ENCODE data around the gene GPR158.

GPR158 gene

DNA sequence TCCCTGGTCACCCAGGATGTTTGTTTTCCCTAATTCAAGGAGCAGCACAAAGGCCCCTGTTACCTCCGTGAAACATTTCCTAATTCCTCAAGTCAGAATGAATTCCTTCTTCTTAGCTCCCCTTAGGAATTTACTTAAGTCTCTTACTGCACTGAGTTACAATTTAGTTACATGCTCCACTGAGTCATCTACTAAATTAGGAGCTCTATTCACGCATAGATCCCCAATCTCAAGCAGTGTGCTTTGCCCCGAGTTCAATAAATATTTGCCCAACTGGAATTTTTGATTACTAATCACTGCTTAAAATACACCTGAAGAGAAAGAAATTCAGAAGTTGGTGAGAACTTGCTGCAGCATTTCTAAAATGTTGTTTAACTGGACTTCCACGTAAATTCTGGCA lies 429.8 kb downstream of the GPR158 start:
- DNase-seq: no peak

DNA sequence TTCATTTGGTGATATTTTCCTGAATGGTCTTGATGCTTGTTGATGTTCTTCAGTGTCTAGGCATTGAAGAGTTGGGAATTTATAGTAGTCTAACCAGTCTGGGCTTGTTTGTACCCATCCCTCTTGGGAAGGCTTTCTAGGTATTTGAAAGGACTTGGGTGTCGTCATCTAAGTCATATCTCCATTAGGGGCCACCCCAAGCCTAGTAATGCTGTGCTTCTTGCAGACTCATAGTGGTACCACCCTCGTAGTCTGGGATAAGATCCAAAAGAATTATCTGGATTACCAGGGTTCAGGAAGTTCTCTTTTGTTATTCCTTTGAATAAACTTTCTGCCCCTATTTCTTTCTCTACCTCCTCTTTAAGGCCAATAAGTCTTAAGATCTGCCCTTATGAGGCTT lies 439.9 kb downstream of the GPR158 start:
- DNase-seq: no peak

DNA sequence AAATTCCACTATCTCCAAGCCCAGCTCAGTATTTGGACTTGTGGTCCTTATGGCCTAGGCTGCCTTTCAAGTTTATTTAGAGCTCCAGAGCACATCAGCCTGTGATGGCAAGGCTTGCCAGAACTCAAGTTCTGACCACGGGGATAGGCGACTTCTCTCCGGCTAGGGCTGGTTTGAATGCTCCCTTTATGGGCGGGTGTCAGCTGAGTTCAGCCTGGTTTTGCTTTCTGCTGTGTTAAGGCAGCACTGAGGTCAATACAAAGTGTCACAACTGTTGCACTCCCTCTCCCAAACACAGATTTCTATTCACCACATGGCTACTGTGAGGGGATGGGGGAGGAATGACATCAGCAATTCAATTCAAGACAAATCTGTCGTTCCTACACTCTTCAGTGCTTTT lies 441.1 kb downstream of the GPR158 start:
- no peak for DNase-seq

DNA sequence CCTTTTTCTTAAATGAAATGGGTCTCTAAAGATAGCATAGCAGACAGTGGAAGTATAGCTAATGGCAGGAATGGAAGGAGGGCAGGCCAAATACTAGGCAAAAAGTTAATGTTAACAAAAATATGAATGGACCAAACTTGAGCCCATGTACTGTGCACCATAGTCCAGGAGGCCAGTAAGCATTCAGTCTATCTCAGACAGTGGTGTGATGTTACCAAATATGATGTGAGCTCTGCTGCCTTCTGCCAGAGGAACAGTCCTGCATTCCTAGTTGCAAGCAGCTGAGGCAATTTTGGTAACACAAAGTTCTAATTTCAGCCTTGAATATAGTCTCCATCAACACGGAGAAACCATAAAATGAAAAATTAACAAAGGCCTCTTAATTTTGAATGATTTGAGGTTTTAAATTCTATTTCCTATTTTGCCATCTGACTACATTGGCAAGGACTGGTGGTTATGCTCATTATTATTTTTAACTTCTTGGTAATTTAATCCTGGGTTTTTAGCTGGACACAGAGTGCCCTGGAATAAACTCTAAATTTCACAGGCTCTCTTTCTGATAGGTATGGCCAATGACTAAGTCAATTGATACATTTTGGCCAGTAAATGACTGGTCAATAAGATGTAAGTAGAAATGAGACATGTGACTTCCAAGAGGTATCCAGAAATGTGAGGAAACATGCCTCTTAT lies 442.2 kb downstream of the GPR158 start:
- no peak for DNase-seq

DNA sequence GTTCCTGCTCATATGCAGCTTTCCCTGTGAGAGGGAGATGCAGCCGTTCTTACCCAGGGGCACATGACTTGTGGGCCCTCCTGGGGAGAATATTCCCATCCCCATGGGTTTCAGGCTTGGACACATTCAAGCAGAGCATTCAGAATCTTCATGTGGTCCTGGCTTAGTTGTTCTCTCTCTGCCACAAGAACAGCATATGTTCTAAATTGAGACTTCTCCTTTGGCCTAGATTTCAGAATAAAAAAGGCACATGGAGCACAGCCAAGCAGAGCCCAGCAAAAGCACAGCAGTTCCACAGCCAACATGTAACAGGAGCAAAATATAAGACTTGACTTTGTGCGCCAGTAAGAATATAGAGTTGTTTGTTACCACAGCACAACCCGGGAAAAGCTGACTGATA lies 452.8 kb downstream of the GPR158 start:
- DNase-seq: no peak

DNA sequence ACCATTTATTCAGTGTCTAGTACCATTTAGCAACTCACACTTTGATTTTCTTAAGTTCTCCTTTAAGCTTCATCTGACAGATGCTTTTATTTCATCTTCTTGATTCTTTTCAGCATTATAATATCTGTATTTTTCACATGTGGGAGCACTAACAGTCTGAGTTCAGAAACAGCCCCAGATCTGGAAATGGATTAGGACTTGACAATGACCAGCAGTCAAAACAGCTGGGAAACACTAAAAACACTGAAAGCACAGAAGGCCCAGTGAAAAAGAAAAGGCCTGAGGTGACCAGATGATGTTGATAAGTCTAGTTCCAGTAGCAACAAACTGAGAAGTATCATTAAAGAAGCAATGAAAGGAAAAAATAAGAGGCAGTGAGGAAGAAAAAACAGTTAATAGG lies 454.5 kb downstream of the GPR158 start:
- DNase-seq: no peak

DNA sequence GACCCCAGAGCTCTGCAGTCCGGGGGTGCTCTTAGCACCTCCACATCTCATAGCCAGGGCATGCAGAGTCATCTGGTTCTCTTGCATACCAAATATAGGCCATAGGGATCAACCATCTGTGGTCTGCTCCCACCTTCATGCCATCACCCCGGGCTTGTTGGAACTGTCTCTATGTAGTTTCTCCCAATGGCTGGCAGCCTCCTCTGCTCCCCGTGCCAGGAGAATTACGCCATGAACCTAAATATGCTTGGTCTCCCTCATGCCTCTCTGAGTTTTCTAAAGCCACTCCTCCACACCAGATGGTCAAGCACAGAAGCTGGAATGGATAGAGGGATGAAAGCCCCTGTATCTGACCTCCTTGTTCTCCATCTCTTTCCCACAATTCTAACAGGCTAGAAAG lies 456.7 kb downstream of the GPR158 start:
- DNase-seq: no peak

DNA sequence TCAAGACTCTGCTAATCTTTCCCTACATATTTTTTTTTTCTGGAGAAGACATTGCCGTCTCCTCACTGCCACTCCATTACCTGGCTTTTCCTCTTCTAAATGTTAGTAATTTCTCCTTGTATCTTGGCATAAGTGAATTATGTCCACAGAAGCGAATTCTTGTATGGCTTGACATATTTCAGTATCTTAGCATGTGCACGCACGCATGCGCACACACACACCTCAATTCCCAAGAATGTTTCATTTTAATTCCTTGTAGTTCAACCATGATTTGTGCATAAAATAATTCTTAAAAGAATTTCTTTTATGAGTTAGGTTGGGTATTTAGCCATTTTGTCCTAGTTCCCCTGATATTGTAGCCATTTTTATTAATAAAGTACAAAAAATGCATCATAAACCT lies 458.0 kb downstream of the GPR158 start:
- DNase-seq: no peak

DNA sequence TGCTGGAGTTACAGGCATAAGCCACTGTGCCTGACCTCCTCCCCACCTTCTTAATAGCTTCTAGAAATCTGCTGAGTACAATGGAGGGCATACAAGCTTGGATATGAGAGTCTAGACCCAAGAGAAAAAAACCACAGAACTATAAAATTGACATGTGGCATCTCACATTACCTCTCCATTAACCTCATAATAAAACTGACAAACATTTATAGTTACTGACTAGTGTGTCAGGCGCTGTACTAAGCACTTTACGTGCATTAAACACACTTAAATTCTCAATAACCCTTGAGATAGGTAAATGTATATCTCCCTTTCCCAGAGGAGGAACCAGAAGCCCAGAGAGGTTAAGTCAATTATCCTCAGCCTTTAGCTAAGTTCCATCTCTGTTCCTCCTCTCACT lies 458.7 kb downstream of the GPR158 start:
- no peak for DNase-seq

DNA sequence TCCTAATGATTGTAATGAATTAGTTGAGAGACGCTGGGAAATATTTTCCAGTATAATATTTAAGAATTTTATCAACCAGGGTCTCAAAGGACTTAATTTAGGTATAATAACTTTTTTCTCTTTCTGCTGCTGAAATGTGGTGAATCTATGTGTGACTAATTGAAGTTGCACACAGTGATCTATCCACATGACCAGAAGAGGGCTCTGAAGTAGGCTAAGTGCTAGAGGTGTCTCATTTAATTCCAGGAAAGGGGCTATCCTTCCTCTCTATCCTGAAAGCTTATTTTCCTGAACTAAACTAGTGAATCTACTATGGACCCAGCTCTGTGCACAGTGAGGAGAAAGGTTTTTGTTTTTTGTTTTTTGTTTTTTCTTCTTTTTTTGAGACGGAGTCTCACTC lies 464.8 kb downstream of the GPR158 start:
- DNase-seq: no peak

DNA sequence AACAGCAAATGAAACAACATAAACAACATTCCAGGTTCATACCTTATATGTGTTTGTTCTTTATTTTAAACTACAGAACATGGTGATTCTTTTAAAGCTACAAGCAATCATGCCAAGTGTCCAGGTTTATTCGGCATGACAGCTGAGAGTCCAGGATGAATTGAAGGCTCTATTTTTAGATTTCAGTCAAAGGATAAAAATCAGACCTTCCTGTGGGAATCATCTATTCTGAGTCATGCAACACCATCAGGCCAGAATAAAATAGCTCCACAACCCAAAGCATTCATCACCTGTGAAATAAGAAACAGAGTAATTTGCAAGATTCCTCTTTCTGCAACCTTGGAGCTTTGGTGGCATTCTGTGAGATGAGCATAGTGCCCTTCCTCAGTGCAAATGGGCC lies 466.8 kb downstream of the GPR158 start:
- no peak for DNase-seq

DNA sequence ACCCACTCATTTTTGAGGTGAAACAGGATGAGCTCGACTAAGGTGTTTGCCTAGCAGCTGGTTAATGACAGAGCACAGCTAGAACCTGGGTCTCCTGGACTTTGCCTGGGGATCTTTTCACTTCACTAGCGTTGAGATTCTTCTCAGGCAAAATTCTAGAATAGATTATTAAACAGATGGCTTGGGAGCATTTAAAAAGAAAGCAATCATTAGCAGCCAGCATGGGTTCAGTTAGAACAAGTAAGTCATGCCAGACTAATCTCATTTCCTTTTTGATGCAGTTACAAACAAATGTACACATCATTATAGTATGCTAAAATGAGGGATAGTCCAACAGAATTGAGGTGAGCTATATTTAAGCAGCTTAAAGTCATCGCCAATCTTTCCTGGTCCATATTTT lies 467.9 kb downstream of the GPR158 start:
- no peak for DNase-seq

DNA sequence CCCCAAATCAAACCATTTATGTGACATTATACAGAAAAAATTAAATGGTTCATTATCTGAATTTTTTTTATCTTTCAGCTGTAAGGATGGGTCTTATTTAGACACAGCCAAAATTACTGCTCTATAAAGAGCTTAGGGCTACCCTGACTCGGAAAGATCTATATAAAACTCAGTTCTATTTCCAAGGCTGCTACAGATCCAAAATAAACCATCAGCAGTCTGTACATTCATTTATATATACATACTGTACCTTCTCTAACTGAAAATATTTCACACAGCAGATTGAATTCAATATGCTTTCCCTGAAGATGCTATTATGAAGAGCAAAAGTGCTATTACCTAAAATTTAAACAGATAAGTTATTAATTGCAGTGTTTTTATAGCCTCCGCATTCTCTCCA lies 471.6 kb downstream of the GPR158 start:
- no peak for DNase-seq

DNA sequence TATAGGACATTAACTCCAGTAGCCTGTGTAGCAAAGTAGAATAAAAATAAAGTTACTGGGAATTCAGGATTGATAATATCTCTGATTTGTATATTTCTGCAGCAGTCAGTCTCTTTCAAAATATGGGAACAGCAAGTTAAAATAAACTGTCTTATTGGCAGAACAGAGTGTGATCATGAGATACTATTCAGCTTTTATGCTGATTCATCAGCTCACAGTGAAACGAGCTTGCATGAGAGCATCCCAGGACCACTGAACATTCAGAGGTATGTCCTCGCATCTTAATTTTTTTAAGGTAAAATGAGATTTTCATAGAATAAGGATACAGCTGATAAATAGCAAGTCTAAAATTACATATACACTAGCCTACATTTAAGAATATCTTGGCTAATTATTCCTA lies 476.7 kb downstream of the GPR158 start:
- DNase-seq: no peak

All from NCI-H524 (cell line).